ENCODE results near the gene ROBO1. TPM values are rescaled to one million over a fixed set of nuclear protein-coding genes. Genes with fewer than 3 reads are reported as not detected.
"Not testable (repeated sequence)": the region's sequence is repeated elsewhere in the genome, so short reads cannot be mapped to it uniquely, and the experiment has no call there.

The ROBO1 gene
- total RNA-seq, 1 experiment from 2014 or later: 67.6 TPM

DNA sequence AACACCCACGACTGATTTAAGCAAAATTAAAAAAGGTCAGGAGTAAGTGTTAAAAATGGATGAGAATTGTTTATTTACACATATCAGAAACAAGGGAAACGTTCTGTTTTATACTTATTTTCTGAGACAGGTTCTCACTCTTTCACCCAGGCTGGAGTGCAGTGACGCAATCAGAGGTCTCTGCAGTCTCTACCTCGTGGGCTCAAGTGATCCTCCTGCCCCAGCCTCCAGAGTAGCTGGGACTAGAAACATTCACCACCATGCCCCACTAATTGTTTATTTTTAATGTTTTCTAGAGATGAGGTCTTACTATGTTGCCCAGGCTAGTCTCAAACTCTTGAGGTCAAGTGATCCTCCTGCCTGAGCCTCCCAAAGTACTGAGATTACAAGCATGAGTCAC, 1080.3 kb downstream of the ROBO1 start:
- Histone ChIP-seq H3K9me3 (ENCODE audit: low read depth, low read length, poor library complexity, severe bottlenecking) (no peaks in the 10 kb centered on the region), H3K27me3 (replicated peaks; ENCODE audit: insufficient read depth, low read depth, low read length, poor library complexity) (no peaks in the 10 kb centered on the region), H3K36me3 (ENCODE audit: insufficient read depth, low read length, poor library complexity, severe bottlenecking) (peaks cover 3% of the 10 kb centered on the region), H3K27ac (ENCODE audit: low read depth, low read length, poor library complexity, severe bottlenecking) (no peak overlapping the region), H3K4me3 (ENCODE audit: low read depth, low read length, poor library complexity, severe bottlenecking) (no peak overlapping the region), H3K4me1 (ENCODE audit: insufficient read depth, low read length, poor library complexity, severe bottlenecking) (peaks cover 20% of the 10 kb centered on the region)
- DNase-seq (ENCODE audit: low spot score): no peak
- POLR2A ChIA-PET (ENCODE audit: low non-redundant PET): no interaction called here
- CTCF ChIA-PET: no interaction called here
- intact Hi-C loops (cut with micrococcal nuclease; ENCODE audit: unreplicated experiment): no loop called here
- BruUV-seq (replicated peaks): no TSS peak
- TF ChIP-seq, protein P1, sequence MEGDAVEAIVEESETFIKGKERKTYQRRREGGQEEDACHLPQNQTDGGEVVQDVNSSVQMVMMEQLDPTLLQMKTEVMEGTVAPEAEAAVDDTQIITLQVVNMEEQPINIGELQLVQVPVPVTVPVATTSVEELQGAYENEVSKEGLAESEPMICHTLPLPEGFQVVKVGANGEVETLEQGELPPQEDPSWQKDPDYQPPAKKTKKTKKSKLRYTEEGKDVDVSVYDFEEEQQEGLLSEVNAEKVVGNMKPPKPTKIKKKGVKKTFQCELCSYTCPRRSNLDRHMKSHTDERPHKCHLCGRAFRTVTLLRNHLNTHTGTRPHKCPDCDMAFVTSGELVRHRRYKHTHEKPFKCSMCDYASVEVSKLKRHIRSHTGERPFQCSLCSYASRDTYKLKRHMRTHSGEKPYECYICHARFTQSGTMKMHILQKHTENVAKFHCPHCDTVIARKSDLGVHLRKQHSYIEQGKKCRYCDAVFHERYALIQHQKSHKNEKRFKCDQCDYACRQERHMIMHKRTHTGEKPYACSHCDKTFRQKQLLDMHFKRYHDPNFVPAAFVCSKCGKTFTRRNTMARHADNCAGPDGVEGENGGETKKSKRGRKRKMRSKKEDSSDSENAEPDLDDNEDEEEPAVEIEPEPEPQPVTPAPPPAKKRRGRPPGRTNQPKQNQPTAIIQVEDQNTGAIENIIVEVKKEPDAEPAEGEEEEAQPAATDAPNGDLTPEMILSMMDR (conservative IDR thresholded peaks at IDR 0.05; ENCODE audit: low read depth, low read length): no peak
- no peak for TF ChIP-seq EZH2 (IDR thresholded peaks at IDR 0.05; ENCODE audit: borderline replicate concordance, low read depth, low read length, poor library complexity, severe bottlenecking)

DNA sequence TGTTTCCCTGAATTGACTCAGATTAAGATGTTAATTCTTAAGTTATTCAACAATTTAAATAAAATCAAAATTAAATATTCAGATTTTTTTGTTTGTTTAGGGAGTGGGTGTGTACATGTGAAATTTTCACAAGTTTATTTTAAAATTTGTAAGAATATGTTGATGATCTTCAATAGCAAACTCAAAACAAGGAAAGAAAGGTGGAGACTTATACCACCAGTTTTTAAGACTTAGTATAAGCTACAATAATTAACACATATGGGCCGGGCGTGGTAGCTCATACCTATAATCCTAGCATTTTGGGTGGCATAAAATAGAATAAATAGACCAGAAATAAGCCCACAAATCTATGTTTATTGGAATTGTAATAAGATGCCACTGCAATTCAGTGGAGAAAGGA, 1084.5 kb downstream of the ROBO1 start:
- POLR2A ChIA-PET (ENCODE audit: low non-redundant PET): no interaction called here
- CTCF ChIA-PET: no interaction called here
- no peak overlapping the region for H3K4me3 ChIP-seq (ENCODE audit: low read depth, low read length, poor library complexity, severe bottlenecking)
- H3K9me3 ChIP-seq (ENCODE audit: low read depth, low read length, poor library complexity, severe bottlenecking): no peaks in the 10 kb centered on the region
- intact Hi-C loops (cut with micrococcal nuclease; ENCODE audit: unreplicated experiment): no loop called here
- no peaks in the 10 kb centered on the region for H3K27me3 ChIP-seq (replicated peaks; ENCODE audit: insufficient read depth, low read depth, low read length, poor library complexity)
- H3K4me1 ChIP-seq (ENCODE audit: insufficient read depth, low read length, poor library complexity, severe bottlenecking): peaks cover 1% of the 10 kb centered on the region
- BruUV-seq (replicated peaks): no TSS peak
- no peak overlapping the region for H3K27ac ChIP-seq (ENCODE audit: low read depth, low read length, poor library complexity, severe bottlenecking)
- H3K36me3 ChIP-seq (ENCODE audit: insufficient read depth, low read length, poor library complexity, severe bottlenecking): peaks cover 3% of the 10 kb centered on the region
- TF ChIP-seq, protein P1 (conservative IDR thresholded peaks at IDR 0.05; ENCODE audit: low read depth, low read length): no peak
- no peak for TF ChIP-seq EZH2 (IDR thresholded peaks at IDR 0.05; ENCODE audit: borderline replicate concordance, low read depth, low read length, poor library complexity, severe bottlenecking)
- no peak for DNase-seq (ENCODE audit: low spot score)

DNA sequence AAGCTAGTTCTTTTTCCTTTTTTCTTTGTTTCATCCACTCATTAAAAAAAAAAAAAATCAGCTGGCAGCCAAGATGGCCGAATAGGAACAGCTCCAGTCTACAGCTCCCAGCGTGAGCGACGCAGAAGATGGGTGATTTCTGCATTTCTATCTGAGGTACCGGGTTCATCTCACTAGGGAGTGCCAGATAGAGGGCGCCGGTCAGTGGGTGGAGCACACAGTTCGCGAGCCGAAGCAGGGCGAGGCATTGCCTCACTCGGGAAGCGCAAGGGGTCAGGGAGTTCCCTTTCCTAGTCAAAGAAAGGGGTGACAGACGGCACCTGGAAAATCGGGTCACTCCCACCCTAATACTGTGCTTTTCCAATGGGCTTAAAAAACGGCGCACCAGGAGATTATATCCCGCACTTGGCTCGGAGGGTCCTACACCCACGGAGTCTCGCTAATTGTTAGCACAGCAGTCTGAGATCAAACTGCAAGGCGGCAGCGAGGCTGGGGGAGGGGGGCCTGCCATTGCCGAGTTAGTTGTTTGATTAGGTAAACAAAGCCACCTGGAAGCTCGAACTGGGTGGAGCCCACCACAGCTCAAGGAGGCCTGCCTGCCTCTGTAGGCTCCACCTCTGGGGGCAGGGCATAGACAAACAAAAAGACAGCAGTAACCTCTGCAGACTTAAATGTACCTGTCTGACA, 1092.5 kb downstream of the ROBO1 start:
- POLR2A ChIA-PET (ENCODE audit: low non-redundant PET); CTCF ChIA-PET; DNase-seq (ENCODE audit: low spot score); BruUV-seq (replicated peaks); intact Hi-C loops (cut with micrococcal nuclease; ENCODE audit: unreplicated experiment); H3K4me3 ChIP-seq (ENCODE audit: low read depth, low read length, poor library complexity, severe bottlenecking); H3K27ac ChIP-seq (ENCODE audit: low read depth, low read length, poor library complexity, severe bottlenecking); H3K27me3 ChIP-seq (replicated peaks; ENCODE audit: insufficient read depth, low read depth, low read length, poor library complexity); H3K9me3 ChIP-seq (ENCODE audit: low read depth, low read length, poor library complexity, severe bottlenecking); H3K36me3 ChIP-seq (ENCODE audit: insufficient read depth, low read length, poor library complexity, severe bottlenecking): not testable (repeated sequence)
- peaks cover 14% of the 10 kb centered on the region for H3K4me1 ChIP-seq (ENCODE audit: insufficient read depth, low read length, poor library complexity, severe bottlenecking)

DNA sequence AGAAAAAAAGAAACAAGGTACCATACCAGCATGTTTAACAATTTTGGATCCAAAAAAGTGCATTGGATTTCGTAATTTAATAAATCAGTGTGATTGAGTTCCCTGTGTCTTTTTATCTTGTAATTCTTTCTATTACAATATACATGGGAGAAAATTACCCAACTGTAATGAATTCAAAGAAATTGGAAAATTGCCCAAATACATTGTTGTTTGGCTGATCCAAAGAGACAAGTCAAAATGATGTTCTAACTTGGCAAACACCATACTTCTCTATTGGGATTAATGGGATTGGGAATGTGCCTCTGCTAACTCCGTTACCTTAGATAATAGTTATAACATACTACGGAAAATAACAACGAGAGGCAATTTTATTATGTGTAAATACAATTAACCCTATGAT, 1097.1 kb downstream of the ROBO1 start:
- no peaks in the 10 kb centered on the region for H3K27me3 ChIP-seq (replicated peaks; ENCODE audit: insufficient read depth, low read depth, low read length, poor library complexity)
- no peaks in the 10 kb centered on the region for H3K36me3 ChIP-seq (ENCODE audit: insufficient read depth, low read length, poor library complexity, severe bottlenecking)
- ChIA-PET POLR2A (ENCODE audit: low non-redundant PET) (no interaction called here), CTCF (no interaction called here)
- H3K4me1 ChIP-seq (ENCODE audit: insufficient read depth, low read length, poor library complexity, severe bottlenecking): peaks cover 27% of the 10 kb centered on the region
- DNase-seq (ENCODE audit: low spot score): peak; percentile 55
- TF ChIP-seq EZH2 (IDR thresholded peaks at IDR 0.05; ENCODE audit: borderline replicate concordance, low read depth, low read length, poor library complexity, severe bottlenecking): no peak
- TF ChIP-seq, protein P1 (conservative IDR thresholded peaks at IDR 0.05; ENCODE audit: low read depth, low read length): no peak
- no peak overlapping the region for H3K27ac ChIP-seq (ENCODE audit: low read depth, low read length, poor library complexity, severe bottlenecking)
- no peaks in the 10 kb centered on the region for H3K9me3 ChIP-seq (ENCODE audit: low read depth, low read length, poor library complexity, severe bottlenecking)
- H3K4me3 ChIP-seq (ENCODE audit: low read depth, low read length, poor library complexity, severe bottlenecking): no peak overlapping the region
- intact Hi-C loops (cut with micrococcal nuclease; ENCODE audit: unreplicated experiment): no loop called here
- no TSS peak for BruUV-seq (replicated peaks)

Measured in A673 (cell line).